Neural progenitor cell (in vitro differentiated cells): Measurements from ENCODE around the gene LIMK2. TPM values are rescaled to one million over a fixed set of nuclear protein-coding genes. Genes with fewer than 3 reads are reported as not detected.

Experiments
- DNase-seq: peaks from one replicate; pipeline ENCODE4 v3.0.0-alpha.2; 2016; ENCODE audit warnings: low spot score
- H2AFZ ChIP-seq: fragments of 200-600 bp; sonication (generic); replicated peaks from 2 replicates; pipeline ENCODE4 v1.6.1; 2016; ENCODE audit warnings: antibody characterized with exemption
- H3F3A ChIP-seq: fragments of 200-600 bp; sonication (generic); 2 replicates; pipeline ENCODE4 v1.6.1; 2016; ENCODE audit warnings: antibody characterized with exemption, low read depth
- H3K27ac ChIP-seq: fragments of 200-600 bp; sonication (generic); 2 replicates; pipeline ENCODE4 v1.5.1; 2016; ENCODE audit warnings: mild to moderate bottlenecking
- H3K27me3 ChIP-seq: fragments of 200-600 bp; sonication (generic); 2 replicates; pipeline ENCODE4 v1.6.1; 2016; ENCODE audit warnings: mild to moderate bottlenecking, moderate library complexity
- H3K36me3 ChIP-seq: fragments of 200-600 bp; sonication (generic); 2 replicates; pipeline ENCODE4 v1.5.1; 2016
- H3K4me1 ChIP-seq: fragments of 200-600 bp; sonication (generic); 2 replicates; pipeline ENCODE4 v1.6.1; 2016; ENCODE audit warnings: mixed run types
- H3K4me2 ChIP-seq: fragments of 200-600 bp; sonication (generic); 2 replicates; pipeline ENCODE4 v1.6.1; 2016
- H3K4me3 ChIP-seq: fragments of 200-600 bp; sonication (generic); 2 replicates; pipeline ENCODE4 v1.5.1; 2016
- H3K79me2 ChIP-seq: fragments of 200-600 bp; sonication (generic); 2 replicates; pipeline ENCODE4 v1.6.1; 2016; ENCODE audit warnings: low read depth
- H3K9ac ChIP-seq: fragments of 200-600 bp; sonication (generic); 2 replicates; pipeline ENCODE4 v1.6.1; 2016
- H3K9me3 ChIP-seq: fragments of 200-600 bp; sonication (generic); 2 replicates; pipeline ENCODE4 v1.5.1; 2016; ENCODE audit warnings: low read depth
- H4K20me1 ChIP-seq: fragments of 200-600 bp; sonication (generic); 2 replicates; pipeline ENCODE4 v1.6.1; 2016; ENCODE audit warnings: low read depth
- H3K27ac Mint-ChIP-seq: 3 replicates; pipeline ENCODE4 v1.8.0; 2021; ENCODE audit warnings: mixed read lengths
- H3K27me3 Mint-ChIP-seq: 2 replicates; pipeline ENCODE4 v1.8.0; 2022; ENCODE audit warnings: low read depth, mild to moderate bottlenecking, inconsistent platforms, moderate library complexity, mixed read lengths; ENCODE audit not compliant: insufficient read depth
- H3K36me3 Mint-ChIP-seq: 3 replicates; pipeline ENCODE4 v1.8.0; 2021; ENCODE audit warnings: mixed read lengths
- H3K4me1 Mint-ChIP-seq: 3 replicates; pipeline ENCODE4 v1.8.0; 2021; ENCODE audit warnings: mixed read lengths
- H3K4me3 Mint-ChIP-seq: 3 replicates; pipeline ENCODE4 v1.8.0; 2021; ENCODE audit warnings: mild to moderate bottlenecking, moderate library complexity, mixed read lengths
- H3K9me3 Mint-ChIP-seq: 3 replicates; pipeline ENCODE4 v1.8.0; 2020; ENCODE audit warnings: mixed read lengths
- CTCF ChIP-seq: fragments of 200-600 bp; sonication (generic); IDR thresholded peaks from 2 replicates; pipeline ENCODE4 v1.5.1; 2017; ENCODE audit warnings: antibody characterized with exemption, mild to moderate bottlenecking
- EZH2 ChIP-seq: fragments of 200-600 bp; sonication (generic); IDR thresholded peaks from 2 replicates; pipeline ENCODE4 v1.6.1; 2017; ENCODE audit warnings: antibody characterized with exemption, mild to moderate bottlenecking, moderate library complexity
- EZH2phosphoT487 ChIP-seq: fragments of 200-600 bp; sonication (generic); IDR thresholded peaks from 2 replicates; pipeline ENCODE4 v1.6.1; 2017; ENCODE audit warnings: antibody characterized with exemption
- total RNA-seq: library from RNA; depleted of rRNA; stranded (reverse); fragments of >200 nt; gene quantifications from 2 replicates; pipeline ENCODE4 v1.2.3, GENCODE V29; 2015; ENCODE audit warnings: low replicate concordance

The LIMK2 gene
- total RNA-seq, 1 donor from 2014 or later = 28.1 TPM

- Histone ChIP-seq H3K36me3 (no peaks in the 10 kb centered on the region), H3K9ac (no peak within 1 kb of the TSS), H3K4me2 (peak within 1 kb of the TSS; percentile 77), H3K4me1 (peaks cover 16% of the 10 kb centered on the region), H4K20me1 (no peaks in the 10 kb centered on the region), H3K4me3 (peak within 1 kb of the TSS; percentile 43), H3K27ac (no peak within 1 kb of the TSS), H3K27me3 (peaks cover 37% of the 10 kb centered on the region), H2AFZ (peak within 1 kb of the TSS; percentile 51), H3K9me3 (no peaks in the 10 kb centered on the region), H3F3A (peaks cover 13% of the 10 kb centered on the region), H3K79me2 (no peaks in the 10 kb centered on the region)
- peaks cover 21% of the 10 kb centered on the region for H3K4me1 Mint-ChIP-seq
- DNase-seq = peak; percentile 92
- H3K9me3 Mint-ChIP-seq = no peaks in the 10 kb centered on the region
- peak within 1 kb of the TSS; percentile 91 for H3K4me3 Mint-ChIP-seq
- H3K27ac Mint-ChIP-seq = peak within 1 kb of the TSS; percentile 76
- H3K36me3 Mint-ChIP-seq = peaks cover 1% of the 10 kb centered on the region
- peaks cover 2% of the 10 kb centered on the region for H3K27me3 Mint-ChIP-seq
- TF ChIP-seq CTCF (peak; percentile 61), EZH2 (no peak), EZH2phosphoT487 (no peak)
These were observed 80.3 kb downstream of the LIMK2 start, which contains the start of gene PIK3IP1 for GRCh38 chr22:31292236-31292989. PIK3IP1 (minus strand) TSS chr22:31292488; CDS start chr22:31292344, 144 bp downstream.

- H3K4me3 Mint-ChIP-seq = no peak overlapping the region
These were observed 83.3 kb downstream of the LIMK2 start for GRCh38 chr22:31295360-31295759.

GRCh38 chr22:31295831-31296657, 83.9 kb downstream of the LIMK2 start:
- Histone ChIP-seq H3K36me3 (no peaks in the 10 kb centered on the region), H3K27me3 (peaks cover 12% of the 10 kb centered on the region), H4K20me1 (no peaks in the 10 kb centered on the region), H2AFZ (no peak overlapping the region), H3K9me3 (no peaks in the 10 kb centered on the region), H3K9ac (no peak overlapping the region), H3K79me2 (no peaks in the 10 kb centered on the region), H3K4me1 (peaks cover 10% of the 10 kb centered on the region), H3K4me3 (no peak overlapping the region), H3F3A (peaks cover 13% of the 10 kb centered on the region), H3K4me2 (no peak overlapping the region), H3K27ac (no peak overlapping the region)
- Mint-ChIP-seq H3K4me3 (no peak overlapping the region), H3K27ac (no peak overlapping the region), H3K27me3 (peaks cover 5% of the 10 kb centered on the region), H3K4me1 (peaks cover 16% of the 10 kb centered on the region), H3K36me3 (no peaks in the 10 kb centered on the region), H3K9me3 (no peaks in the 10 kb centered on the region)
- no peak for DNase-seq
- TF ChIP-seq EZH2phosphoT487 (no peak), CTCF (no peak), EZH2 (no peak)

More at GRCh38 chr22:31295360-31295759, 83.3 kb downstream of the LIMK2 start:
- no peaks in the 10 kb centered on the region for H3K36me3 Mint-ChIP-seq
- Histone ChIP-seq H3K36me3 (no peaks in the 10 kb centered on the region), H4K20me1 (no peaks in the 10 kb centered on the region), H3K9ac (no peak overlapping the region), H3K4me1 (peaks cover 12% of the 10 kb centered on the region), H3K4me2 (no peak overlapping the region), H3K27ac (no peak overlapping the region), H3F3A (peaks cover 13% of the 10 kb centered on the region), H2AFZ (no peak overlapping the region), H3K79me2 (no peaks in the 10 kb centered on the region), H3K4me3 (no peak overlapping the region), H3K9me3 (no peaks in the 10 kb centered on the region), H3K27me3 (peaks cover 17% of the 10 kb centered on the region)
- no peak for DNase-seq
- no peaks in the 10 kb centered on the region for H3K9me3 Mint-ChIP-seq
- no peak overlapping the region for H3K27ac Mint-ChIP-seq
- peaks cover 7% of the 10 kb centered on the region for H3K27me3 Mint-ChIP-seq
- peaks cover 18% of the 10 kb centered on the region for H3K4me1 Mint-ChIP-seq
- TF ChIP-seq CTCF (no peak), EZH2phosphoT487 (no peak), EZH2 (no peak)
